HG03139 (cell line): ENCODE data around the gene SLC36A1.
"Not testable (repeated sequence)": the region's sequence is repeated elsewhere in the genome, so short reads cannot be mapped to it uniquely, and the experiment has no call there.

Experiments
- ATAC-seq: cut with Tn5 transposase; IDR thresholded peaks from one replicate; pipeline ENCODE4 v1.9.1; 2021; ENCODE audit not compliant: unreplicated experiment

SLC36A1 gene

DNA sequence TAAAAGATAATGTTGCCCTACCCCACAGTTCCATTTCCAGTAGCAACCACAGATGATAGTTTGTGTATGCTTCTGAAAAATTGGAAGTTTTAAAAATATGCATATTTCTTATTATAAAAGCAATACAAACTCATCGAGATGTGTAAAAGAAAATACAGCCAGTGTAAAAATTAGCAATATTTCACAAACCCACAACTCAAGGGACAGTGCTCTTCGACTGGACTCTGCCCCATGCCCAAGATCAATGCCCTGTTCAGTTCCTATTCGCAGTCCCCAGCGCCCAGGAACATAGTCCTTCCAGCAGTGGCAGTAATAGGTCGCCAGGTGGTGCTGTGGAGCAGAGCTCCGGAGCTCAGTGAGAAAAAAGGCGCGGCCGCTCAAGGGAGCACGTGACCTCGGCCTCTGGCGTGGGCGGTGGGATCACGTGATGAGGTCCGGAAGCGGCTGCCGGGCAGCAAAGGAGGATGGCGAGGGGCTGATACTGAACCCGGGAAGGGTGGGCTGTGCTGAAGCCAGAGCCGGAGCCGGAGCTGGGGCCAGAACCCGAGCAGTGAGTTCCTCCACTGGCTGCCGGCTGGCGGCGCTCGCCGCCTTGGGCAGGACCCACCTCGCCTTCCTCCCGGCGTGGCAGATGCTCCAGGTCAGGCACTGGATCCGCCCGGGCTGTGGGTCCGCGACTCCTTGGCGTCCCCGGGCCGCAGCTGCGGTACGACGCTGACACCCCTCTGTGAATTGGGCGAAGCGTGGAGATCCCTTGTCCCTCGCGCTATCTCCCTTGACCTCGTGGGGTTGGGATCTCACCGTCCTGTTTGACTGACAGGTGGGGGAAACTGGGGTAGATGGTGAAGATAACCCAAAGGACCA is at the start of gene SLC36A1:
Gene SLC36A1 (plus strand): TSS at position 430 of the 864 bp plus-strand sequence. CDS start 11,190 bp downstream, outside the sequence.
- ATAC-seq, result peak; percentile 84

DNA sequence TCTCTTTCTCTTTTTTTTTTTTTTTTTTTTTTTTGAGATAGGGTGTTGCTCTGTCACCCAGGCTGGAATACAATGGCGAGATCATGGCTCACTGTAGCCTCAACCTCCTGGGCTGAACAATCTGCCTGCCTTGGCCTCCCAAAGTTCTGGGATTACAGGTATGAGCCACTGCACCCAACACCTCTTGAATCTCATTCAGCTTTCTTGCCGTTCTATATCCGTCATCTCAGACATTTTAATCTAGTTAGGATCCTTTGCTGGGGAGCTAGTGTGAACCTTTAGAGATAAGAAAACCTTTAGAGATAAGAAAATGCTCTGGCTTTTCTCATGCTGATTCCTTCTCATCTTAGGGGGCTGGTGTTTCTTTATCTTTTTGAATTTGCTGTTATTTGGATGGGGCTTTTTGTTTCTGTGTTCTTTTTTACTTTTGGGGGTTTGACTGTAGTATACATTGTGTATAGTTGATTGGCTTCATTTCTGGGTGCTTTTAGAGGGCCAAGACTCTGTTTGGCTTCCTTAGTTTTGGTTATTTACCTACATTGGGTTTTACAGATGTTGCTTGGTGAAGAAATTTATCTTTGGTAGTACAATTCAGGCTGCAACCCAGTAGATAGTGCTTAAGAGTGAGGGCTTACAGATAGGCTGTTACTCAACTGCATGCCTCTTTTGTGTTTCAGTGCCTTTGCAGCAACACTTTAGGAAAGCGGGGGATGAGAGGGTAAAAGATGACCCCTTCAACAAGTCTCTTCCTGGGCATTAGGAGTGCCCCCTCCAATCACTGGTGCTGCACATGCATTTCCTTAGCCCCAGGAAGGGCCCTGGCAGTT is 41.9 kb upstream of the SLC36A1 start:
- no peak for ATAC-seq

DNA sequence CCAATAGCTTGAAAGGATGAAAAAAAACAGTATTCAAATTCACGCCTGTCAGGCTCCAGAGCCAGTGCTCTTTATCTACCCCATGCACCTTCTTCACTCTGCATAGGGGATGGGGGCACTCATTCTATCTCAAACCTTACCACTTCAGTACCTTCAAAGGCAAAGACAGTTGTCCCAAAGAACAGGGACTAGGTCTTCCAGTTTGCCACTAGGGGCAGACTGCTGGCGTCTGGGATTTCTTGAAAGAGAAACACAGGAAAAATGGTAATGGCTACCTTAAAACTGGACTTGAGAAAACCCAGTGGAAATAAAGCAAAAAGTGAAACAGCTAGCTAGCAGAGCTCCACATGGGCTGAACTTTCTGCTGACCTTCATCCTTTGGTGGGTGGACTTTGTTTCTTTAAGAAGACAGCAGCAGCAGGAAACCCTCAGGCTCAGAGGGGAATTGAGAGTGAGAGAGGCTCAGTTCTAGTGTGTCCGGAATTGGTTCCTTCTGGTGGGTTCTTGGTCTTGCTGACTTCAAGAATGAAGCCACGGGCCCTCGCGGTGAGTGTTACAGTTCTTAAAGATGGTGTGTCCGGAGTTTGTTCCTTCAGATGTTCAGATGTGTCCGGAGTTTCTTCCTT is 41.0 kb upstream of the SLC36A1 start:
- no peak for ATAC-seq

DNA sequence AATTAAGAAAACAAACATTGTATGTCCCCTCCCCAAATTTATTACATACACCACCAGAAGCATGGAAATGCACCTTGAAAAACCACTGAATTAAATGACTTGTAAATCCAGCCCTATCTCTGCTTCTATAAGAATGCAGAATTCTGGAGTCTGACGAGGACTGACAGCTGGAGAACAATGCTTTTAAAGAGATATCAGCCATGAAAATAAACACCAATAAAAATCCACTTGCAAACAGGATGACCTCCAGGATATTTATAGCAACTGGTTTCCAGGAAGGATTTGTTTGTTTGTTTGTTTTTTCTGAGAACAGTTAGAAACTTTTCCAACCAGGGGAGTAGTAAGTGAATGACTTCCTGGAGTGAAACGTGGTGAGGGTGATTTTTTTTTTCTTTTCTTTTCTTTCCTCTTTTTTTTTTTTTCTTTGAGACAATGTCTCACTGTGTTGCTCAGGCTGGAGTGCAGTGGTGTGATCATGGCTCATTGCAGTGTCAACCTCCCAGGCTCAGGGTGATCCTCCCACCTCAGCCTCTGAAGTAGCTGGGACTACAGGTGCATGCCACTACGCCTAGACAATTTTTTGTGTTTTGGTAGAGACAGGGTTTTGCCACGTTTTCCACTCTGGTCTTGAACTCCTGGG is 38.7 kb upstream of the SLC36A1 start:
- ATAC-seq, result no peak

DNA sequence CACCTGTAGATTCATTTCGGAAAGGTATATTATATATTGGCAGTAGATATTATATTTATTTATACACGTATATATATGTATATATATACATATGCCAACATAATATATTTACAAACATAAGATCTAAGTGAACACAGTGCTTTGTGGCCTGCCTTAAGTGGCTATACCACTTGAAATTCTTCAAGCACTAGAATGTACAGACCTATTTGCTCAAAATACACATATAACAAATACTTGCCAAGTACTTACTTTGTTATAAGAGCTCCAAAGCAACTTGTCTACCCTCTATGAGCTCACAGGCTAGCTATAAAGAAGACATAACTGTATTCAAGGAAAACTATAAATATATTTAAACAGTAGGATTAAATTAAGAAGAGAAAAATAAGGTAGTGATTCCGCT is 33.6 kb upstream of the SLC36A1 start:
- no peak for ATAC-seq

DNA sequence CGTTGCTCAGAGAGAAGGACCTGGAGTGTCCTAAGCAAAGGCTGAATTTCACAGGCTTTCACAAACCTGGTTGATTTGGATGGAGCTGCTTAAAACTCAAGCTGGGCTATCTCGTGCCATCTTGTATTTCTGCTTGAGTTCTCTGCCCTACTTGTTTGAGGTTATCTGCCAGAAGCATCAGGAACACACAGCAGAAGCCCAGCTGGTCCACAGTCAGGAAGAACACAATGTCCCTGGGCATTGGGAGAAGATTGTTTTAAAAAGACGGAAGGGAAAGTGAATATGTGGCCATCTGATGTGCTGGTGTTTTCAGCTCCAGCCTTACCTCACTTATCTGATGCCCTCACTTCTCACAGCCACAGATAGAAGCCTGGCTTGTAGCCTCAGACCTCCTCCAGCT is 32.9 kb upstream of the SLC36A1 start:
- ATAC-seq, result no peak

DNA sequence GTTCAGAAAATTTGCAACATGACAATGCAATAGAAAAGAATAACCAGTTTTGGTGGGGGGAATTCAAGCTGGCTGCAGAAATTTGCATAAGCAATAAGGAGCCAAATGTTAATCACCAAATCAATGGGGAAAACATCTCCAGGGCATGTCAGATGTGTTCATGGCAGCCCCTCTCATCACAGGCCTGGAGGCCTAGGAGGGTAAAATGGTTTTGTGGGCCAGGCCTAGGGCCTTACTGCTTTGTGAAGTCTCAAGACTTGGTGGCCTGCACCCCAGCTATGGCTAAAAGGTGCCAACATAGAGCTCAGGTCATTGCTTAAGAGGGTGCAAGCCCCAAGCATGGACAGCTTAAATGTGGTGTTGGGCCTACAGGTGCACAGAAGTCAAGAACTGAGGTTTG is 29.7 kb upstream of the SLC36A1 start:
- no peak for ATAC-seq

DNA sequence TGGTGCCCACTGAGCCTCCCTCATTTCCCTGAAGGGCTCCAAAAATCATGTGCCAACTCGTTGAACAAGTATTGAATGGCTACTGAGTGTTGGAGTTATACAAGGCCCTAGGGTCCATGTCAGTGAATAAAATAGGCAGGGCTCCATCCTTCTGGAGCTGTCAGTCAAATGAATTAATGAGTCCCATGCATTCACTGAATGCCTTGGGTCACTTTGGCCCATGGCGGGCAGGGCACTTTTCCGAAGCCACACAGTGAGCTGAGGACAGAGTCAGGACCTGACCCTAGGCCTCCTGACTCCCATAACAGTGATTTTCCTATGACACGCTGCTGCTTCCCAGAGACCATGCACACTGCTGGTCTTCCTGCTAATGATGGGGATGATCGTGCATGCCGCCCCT is 27.3 kb upstream of the SLC36A1 start:
- ATAC-seq, result no peak

DNA sequence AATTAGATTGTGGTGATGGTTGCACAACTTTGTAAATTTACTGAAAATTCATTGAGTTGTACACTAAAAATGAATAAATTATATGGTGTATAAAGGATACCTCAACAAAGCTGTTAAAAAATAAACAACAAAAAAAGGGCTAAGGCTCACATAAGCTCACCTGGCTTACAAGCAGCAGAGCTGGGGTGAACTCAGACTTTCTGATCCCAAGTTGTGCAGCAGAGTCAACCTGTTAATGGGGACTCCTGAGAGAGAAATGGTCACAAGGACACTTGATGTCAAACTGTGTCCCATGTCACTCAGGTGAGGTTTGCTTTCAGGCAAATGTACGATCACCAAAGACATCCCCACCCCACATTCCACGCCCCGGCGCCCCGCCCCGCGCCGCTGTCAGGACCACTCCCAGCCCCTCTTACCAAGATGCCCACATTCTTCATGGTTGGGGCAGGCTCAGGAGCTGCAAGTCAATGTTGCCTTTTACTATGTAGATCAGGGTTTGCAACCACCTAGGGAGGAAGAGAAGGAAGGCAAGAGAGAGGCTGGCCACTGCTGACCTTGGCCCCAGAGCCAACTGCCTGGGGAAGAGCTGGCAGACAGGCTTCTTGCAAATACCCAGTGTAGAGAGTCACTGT is 22.4 kb upstream of the SLC36A1 start:
- ATAC-seq, result no peak

DNA sequence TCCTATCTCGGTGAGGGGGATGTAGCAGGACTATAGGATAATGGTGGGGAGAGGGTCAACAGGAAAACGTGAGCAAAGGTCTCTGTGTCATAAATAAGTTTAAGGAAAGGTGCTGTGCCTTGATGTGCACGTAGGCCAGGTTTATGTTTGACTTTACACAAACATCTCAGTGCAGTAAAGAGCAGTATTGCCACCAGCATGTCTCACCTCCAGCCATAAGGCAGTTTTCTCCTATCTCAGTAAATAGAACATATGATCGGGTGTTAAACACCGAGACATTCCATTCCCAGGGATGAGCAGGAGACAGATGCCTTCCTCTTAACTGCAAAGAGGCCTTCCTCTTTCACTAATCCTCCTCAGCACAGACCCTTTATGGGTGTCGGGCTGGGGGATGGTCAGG is 21.1 kb upstream of the SLC36A1 start:
- not testable (repeated sequence) for ATAC-seq

DNA sequence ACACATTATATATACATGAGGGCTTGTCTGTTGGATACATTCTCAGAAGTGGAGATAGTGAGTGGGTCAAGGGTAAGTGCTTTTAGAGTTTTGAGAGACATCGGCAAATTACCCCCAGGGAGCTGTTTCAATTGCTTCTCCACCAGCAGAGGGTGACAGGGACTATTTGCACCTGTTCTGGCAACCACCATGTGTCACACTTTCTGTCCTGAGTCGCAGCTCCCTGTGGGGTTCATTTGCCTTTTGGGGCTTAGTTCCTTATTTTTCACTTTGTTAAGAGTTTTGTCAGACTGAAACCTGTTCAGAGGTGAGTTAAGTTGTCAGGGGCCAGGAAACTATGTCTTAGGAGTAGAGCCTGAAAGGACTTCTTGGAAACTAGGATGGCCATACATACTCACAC is 20.1 kb upstream of the SLC36A1 start:
- ATAC-seq, result peak; percentile 98

DNA sequence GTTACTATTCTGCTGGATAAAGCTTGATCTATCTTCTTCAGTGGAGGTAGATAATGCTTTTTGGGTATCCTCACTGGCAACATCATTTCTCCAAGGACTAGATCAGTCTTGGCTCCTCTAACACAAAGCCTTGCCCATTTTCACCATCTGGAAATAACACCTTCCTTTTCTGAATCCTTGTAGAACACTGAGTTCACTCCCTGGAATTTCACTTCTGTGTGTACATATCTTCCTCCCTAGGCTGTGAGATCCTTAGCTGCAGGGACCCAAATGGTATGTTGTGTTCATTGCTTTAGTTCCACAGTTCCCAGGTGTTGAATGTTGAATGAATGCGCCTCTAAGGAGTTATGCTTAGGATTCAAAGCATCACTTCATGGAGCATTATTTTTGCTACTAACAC is 16.7 kb upstream of the SLC36A1 start:
- no peak for ATAC-seq

DNA sequence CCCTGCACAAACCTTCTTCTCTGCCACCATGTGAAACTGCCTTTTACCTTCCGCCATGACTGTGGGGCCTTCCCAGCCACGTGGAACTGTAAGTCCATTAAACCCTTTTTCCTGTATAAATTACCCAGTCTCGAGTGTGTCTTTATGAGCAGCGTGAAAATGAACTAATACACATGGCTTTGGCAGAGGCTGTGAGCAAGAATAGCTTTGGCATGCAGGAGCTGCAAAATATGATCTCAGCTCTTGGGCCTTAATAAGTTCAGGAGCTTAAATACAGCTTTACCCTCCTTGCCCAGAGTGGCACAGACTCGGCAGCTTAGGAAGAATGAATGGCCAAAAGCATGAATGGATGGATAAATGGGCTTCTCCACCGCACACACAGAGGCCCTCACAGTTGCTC is 15.7 kb upstream of the SLC36A1 start:
- ATAC-seq, result no peak

DNA sequence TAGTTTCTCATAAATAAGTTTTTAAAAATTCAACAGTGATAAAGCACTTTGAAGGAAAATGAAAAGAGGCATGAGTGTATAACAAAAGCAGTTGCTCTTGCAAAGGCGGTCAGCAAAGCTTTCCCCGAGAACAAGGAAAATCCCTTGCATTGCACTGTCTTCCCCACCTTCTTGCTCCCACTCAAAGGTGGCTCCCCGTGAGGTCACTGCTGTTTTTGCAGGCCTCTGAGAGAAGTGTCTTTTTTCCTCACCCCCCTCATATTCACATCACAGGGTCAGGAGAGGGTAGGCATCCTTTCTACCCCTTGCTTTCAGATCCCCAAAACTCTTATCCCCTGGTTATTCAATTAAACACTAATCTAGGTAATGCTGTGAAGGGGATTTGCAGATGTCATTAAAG is 15.2 kb upstream of the SLC36A1 start:
- ATAC-seq, result no peak

DNA sequence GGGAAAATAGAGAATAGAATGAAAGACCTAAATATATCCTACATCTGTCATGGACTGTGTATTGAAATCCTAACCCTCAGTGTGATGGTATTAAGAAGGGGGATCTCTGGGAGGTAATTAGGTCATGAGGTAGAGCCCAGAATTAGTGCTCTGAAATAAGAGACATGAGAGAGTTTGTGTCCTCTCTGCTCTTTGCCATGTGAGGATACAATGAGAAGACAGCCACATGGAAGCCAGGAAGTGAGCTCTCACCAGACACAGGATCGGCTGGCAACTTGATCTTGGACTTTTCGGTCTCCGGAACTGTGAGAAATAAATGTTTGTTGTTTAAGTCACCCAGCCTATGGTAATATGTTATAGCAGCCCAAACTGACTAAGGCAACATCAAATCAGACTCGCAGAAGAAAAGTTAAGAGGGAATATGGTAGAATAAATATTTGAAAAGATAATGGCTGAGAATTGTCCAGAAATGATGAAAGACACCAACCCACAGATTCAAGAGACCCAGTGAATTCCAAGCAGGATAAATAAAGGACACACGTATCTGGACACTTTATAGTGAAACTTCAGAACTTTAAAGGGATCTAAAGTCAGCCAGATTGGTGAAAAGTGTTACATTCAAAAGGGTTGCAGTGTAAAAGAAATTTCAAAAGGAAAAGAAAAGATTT is 12.7 kb upstream of the SLC36A1 start:
- no peak for ATAC-seq

DNA sequence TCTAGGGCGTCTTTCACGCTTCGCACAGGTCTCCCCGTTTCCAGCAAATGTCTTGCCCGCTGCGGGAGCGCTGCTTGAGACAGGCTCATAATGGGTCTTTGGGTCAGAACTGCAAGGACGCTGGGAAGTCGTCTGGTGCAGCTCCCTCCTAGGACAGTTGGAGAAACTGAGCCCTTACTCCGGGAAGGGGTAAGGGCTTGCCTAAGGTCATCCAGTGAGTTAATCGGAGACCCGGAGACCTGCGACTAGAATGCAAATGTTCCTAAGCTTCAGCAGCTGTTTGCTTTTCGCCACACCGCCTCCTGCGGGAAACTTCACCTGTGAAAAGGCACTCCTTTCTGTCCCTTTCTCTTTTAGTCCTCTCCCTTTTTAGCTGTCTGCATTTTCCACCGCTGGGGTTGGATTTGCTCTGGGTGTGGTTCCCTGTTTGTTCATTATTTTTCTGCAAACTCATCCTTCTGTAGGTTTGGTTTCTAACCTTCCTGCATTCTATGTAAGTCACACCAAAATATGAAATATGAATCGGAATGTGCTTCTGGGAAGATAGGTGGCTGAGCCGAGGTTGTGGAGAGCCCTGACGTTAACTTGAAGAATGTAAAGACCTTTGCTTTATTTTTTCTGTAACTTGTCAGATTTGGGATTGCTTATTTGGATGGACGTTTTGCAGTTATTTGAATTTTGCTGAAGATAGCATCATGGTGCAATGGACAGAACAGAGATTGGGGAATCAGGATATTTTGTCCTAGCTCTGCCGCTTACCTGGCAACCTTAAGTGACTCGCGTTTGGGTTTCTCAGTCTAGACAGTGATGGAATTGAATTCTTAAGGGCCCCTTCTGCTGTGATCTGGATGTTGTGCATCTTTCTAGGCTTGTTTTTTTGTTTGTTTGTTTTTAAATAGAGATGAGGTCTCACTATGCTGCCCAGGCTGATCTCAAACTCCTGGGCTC is 909 bp downstream of the SLC36A1 start:
- peak; percentile 20 for ATAC-seq

DNA sequence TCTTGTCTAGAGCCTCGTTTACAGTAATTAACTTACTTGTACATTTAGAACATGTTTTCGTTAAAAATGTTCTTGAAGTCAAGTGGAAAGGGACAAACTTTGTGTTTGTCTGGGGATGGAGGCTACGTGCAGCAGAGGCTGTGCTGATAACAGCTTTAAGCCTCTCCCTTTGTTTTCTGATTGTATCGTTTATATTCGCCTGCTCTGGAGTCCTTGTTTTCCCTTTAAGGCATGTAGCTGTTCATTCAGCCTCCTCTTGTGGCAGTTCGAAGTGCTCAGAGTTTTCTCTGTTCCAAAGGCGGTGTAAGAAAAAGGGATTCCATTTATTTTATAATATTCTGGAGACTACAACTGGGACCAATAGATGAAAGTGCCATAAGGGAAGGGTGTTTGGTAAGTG is 1.9 kb downstream of the SLC36A1 start:
- no peak for ATAC-seq

DNA sequence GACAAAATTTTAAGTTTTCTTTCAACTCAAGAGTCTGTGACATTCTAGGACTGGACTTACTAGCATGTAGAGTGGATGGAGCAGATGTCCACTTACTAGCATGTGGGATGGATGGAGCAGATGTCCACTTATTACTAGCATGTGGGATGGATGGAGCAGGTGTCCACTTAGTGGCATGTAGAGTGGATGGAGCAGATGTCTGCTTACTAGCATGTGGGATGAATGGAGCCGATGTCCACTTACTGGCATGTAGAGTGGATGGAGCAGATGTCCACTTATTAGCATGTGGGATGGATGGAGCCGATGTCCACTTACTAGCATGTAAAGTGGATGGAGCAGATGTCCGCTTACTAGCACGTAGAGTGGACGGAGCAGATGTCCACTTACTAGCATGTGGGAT is 2.4 kb downstream of the SLC36A1 start:
- ATAC-seq, result no peak

DNA sequence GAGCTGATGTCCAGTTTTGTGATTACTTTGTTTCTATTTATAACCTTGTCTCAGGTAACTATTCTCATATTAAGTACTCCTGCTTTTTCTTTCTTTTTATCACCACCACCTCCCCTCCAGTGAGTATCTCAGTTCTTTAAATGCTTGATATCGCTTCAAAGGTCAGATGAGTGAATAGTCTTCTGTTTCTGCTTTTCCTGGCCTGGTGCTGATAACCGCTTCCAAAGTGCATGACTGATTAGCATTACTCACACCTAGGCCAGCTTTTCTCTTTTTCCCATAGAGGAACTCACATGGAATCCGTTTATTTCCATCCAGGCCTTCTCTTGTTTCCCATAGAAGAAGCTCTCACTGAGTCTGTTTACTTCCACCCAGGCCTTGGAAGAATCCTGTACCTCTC is 3.2 kb downstream of the SLC36A1 start:
- ATAC-seq, result no peak
